Esophagus (tissue), 2 donors: ENCODE measurements around the gene POLG2. TPM values are rescaled to one million over a fixed set of nuclear protein-coding genes. Genes with fewer than 3 reads are reported as not detected.
A peak's percentile ranks its signal among the peaks of the same experiment; 100 is the strongest.

Experiments
- H3K27ac ChIP-seq, 2 donors: one replicate each; pipeline ENCODE4 v1.5.1; 2013; ENCODE audit warnings: low read depth in 2 of 2, mild to moderate bottlenecking in 2 of 2, inconsistent platforms in 1 of 2, low read length in 1 of 2, moderate library complexity in 1 of 2
- H3K27me3 ChIP-seq, 2 donors: one replicate each; pipeline ENCODE4 v1.6.1; 2013; ENCODE audit warnings: low read length in 2 of 2, control low read depth in 1 of 2, mild to moderate bottlenecking in 1 of 2; ENCODE audit not compliant: insufficient read depth in 2 of 2, control insufficient read depth in 1 of 2
- H3K36me3 ChIP-seq, 2 donors: one replicate each; pipeline ENCODE4 v1.6.1; 2013; ENCODE audit warnings: low read length in 1 of 2; ENCODE audit not compliant: control insufficient read depth in 2 of 2, insufficient read depth in 2 of 2
- H3K4me1 ChIP-seq, 2 donors: one replicate each; pipeline ENCODE4 v1.6.1; 2013; ENCODE audit warnings: low read length in 1 of 2; ENCODE audit not compliant: control insufficient read depth in 2 of 2, insufficient read depth in 2 of 2
- H3K4me3 ChIP-seq, 2 donors: one replicate each; pipeline ENCODE4 v1.5.1; 2013; ENCODE audit warnings: low read length in 2 of 2, mild to moderate bottlenecking in 2 of 2, low read depth in 1 of 2, moderate library complexity in 1 of 2
- H3K9me3 ChIP-seq, 2 donors: one replicate each; pipeline ENCODE4 v1.6.1; 2013; ENCODE audit warnings: mild to moderate bottlenecking in 2 of 2, low read depth in 1 of 2, low read length in 1 of 2, moderate library complexity in 1 of 2; ENCODE audit not compliant: control insufficient read depth in 2 of 2, insufficient read depth in 1 of 2
- WGBS, 2 donors: extraction: QIAGEN DNeasy Blood & Tissue Kit; methylation state at CpG; one replicate each; pipeline ENCODE4 v1.1.7; 2013; 5-methylcytosine and 5-hydroxymethylcytosine counted together
- polyA plus RNA-seq, 2 donors: library from polyadenylated mRNA; stranded (reverse); fragments of 200-250 nt; gene quantifications; one replicate each; pipeline ENCODE4 v1.2.3, GENCODE V29; 2013
- donor health status: healthy with polysubstance abuse.
- donor health status: Bipolar disorder and iron deficiency.

The POLG2 gene
- polyA plus RNA-seq, 2 donors, result 4.2 to 6.7 TPM

- peaks cover 4 to 10% of the 10 kb centered on the region in 2 donors for H3K36me3 ChIP-seq
- H3K4me1 ChIP-seq, result no peaks in the 10 kb centered on the region
- H3K27ac ChIP-seq, result peak overlapping the region; percentile 99
- no peaks in the 10 kb centered on the region for H3K9me3 ChIP-seq
- peak overlapping the region; percentile 87 to 97 for H3K4me3 ChIP-seq
- no peaks in the 10 kb centered on the region for H3K27me3 ChIP-seq
- WGBS, 2 donors, result 0% methylated on average over 13 of the region's 13 CpGs
Observed at GRCh38 chr17:64507413-64507782, 10.5 kb upstream of the POLG2 start.

- H3K4me3 ChIP-seq, result peak within 1 kb of the TSS; percentile 87 to 97
- H3K9me3 ChIP-seq, result no peaks in the 10 kb centered on the region
- WGBS, 2 donors, result 0% methylated on average over 77 of the region's 77 CpGs
- H3K4me1 ChIP-seq, result no peaks in the 10 kb centered on the region
- peaks cover 5 to 13% of the 10 kb centered on the region in 2 donors for H3K36me3 ChIP-seq
- no peaks in the 10 kb centered on the region for H3K27me3 ChIP-seq
- H3K27ac ChIP-seq, result peak within 1 kb of the TSS; percentile 99
Observed at GRCh38 chr17:64506576-64507412, 9.9 kb upstream of the POLG2 start, which contains the start of gene CEP95. TSS of gene CEP95 (plus strand) at chr17:64506977. CDS start at chr17:64507098, 121 bp downstream.

GRCh38 chr17:64506201-64506575 is 9.3 kb upstream of the POLG2 start, which contains the start of gene DDX5:
TSS of gene DDX5 (minus strand) at chr17:64506289. CDS start at chr17:64506119, 170 bp downstream.
- Histone ChIP-seq H3K4me3 (peak within 1 kb of the TSS; percentile 87 to 97), H3K27me3 (no peaks in the 10 kb centered on the region), H3K27ac (peak within 1 kb of the TSS; percentile 99), H3K36me3 (peaks cover 10 to 18% of the 10 kb centered on the region in 2 donors), H3K4me1 (no peaks in the 10 kb centered on the region), H3K9me3 (no peaks in the 10 kb centered on the region)
- 1% methylated on average over 31 of the region's 31 CpGs for WGBS, 2 donors

GRCh38 chr17:64505340-64506200 is 8.7 kb upstream of the POLG2 start:
- H3K27me3 ChIP-seq, result no peaks in the 10 kb centered on the region
- H3K4me3 ChIP-seq, result peak overlapping the region; percentile 87 to 97
- peaks cover 15 to 21% of the 10 kb centered on the region in 2 donors for H3K36me3 ChIP-seq
- no peaks in the 10 kb centered on the region for H3K9me3 ChIP-seq
- peak overlapping the region; percentile 99 for H3K27ac ChIP-seq
- H3K4me1 ChIP-seq, result no peaks in the 10 kb centered on the region
- 0% methylated on average over 64 to 76 of the region's 76 CpGs for WGBS, 2 donors

GRCh38 chr17:64504769-64505339 is 8.0 kb upstream of the POLG2 start:
- Histone ChIP-seq H3K4me3 (peak overlapping the region; percentile 87 to 97), H3K36me3 (peaks cover 16 to 24% of the 10 kb centered on the region in 2 donors), H3K4me1 (no peaks in the 10 kb centered on the region), H3K9me3 (no peaks in the 10 kb centered on the region), H3K27ac (peak overlapping the region; percentile 99), H3K27me3 (no peaks in the 10 kb centered on the region)
- WGBS, 2 donors, result 1% methylated on average over 13 of the region's 13 CpGs

GRCh38 chr17:64503821-64504768 is 7.2 kb upstream of the POLG2 start:
- Histone ChIP-seq H3K4me1 (no peaks in the 10 kb centered on the region), H3K27ac (peak overlapping the region; percentile 40 to 99), H3K36me3 (peaks cover 16 to 22% of the 10 kb centered on the region in 2 donors), H3K4me3 (peak overlapping the region; percentile 87 to 97), H3K27me3 (no peaks in the 10 kb centered on the region), H3K9me3 (no peaks in the 10 kb centered on the region)
- 14 to 17% methylated on average over 7 of the region's 7 CpGs for WGBS, 2 donors

GRCh38 chr17:64503341-64503740 is 6.5 kb upstream of the POLG2 start:
- Histone ChIP-seq H3K4me3 (peak overlapping the region in 1 of 2 donors; percentile 97), H3K4me1 (no peaks in the 10 kb centered on the region), H3K27me3 (no peaks in the 10 kb centered on the region), H3K27ac (no peak overlapping the region), H3K36me3 (peaks cover 16 to 25% of the 10 kb centered on the region in 2 donors), H3K9me3 (no peaks in the 10 kb centered on the region)
- 52 to 61% methylated on average over 5 of the region's 5 CpGs for WGBS, 2 donors

GRCh38 chr17:64502809-64503208 is 6.0 kb upstream of the POLG2 start:
- H3K36me3 ChIP-seq, result peaks cover 16 to 25% of the 10 kb centered on the region in 2 donors
- no peak overlapping the region for H3K27ac ChIP-seq
- H3K9me3 ChIP-seq, result no peaks in the 10 kb centered on the region
- 75 to 80% methylated on average over 2 of the region's 2 CpGs for WGBS, 2 donors
- H3K4me3 ChIP-seq, result peak overlapping the region in 1 of 2 donors; percentile 97
- no peaks in the 10 kb centered on the region for H3K4me1 ChIP-seq
- H3K27me3 ChIP-seq, result no peaks in the 10 kb centered on the region
